ENCODE measurements around the gene SLC25A10.
A peak's percentile ranks its signal among the peaks of the same experiment; 100 is the strongest.

SLC25A10 gene

GRCh38 chr17:81687770-81688541 is 24.1 kb upstream of the SLC25A10 start:
- DNase-seq, result no peak

DNA sequence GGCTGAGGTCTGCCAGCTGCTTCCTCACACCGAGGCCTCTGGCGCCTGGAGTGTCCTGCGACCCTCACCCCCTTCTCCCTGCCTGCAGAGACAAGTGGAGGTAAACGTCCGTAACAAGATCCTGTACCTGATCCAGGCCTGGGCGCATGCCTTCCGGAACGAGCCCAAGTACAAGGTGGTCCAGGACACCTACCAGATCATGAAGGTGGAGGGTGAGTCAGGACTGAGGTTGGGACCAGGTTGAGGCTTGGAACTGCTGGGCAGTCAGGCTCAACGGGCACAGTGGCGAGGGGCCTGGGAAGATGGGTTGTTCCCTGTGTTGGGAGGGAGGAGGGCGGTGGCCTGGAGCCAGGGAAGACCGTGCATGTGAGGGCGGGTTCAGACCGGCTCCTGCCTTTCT is 23.5 kb upstream of the SLC25A10 start:
- DNase-seq, result no peak

DNA sequence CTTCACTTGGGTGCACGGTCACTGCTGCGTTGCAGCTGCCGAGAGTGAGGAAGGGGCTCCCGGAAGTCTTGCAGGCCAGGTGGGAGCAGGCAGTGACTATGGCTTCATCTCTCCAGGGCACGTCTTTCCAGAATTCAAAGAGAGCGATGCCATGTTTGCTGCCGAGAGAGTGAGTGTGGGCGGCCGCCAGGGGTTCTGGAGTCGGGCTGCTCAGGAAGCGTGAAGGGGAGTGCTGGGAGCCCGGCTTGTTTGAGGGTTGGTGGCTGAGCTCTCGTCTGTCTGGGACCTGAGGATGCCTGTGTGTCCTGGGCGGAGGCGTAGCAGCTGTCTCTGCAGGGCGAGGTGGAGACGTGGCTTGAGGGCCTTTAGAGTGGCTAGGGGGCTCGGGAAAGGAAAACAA is 22.0 kb upstream of the SLC25A10 start:
- no peak for DNase-seq

GRCh38 chr17:81690549-81690948 is 21.5 kb upstream of the SLC25A10 start:
- no peak for DNase-seq

GRCh38 chr17:81691196-81691595 is 20.9 kb upstream of the SLC25A10 start:
- DNase-seq, result no peak

DNA sequence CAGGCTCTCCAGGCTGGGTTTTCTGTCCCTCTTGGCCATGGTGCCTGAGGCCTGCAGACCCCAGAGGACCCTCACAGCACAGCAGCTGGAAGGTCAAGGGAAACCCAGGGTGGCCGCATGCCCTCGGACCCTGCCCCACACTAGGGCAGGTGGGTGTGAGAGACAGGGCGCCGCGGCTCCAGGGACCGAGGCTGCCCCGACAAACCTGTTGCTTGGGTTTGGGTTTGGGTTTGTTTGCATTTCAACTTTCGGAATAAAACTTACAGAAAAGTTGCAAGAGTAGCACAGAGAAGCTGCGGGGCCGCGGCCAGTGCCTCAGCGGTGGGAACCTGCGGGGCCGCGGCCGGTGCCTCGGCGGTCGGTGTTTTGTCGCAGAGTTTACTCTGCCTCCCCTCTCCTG is 20.5 kb upstream of the SLC25A10 start:
- no peak for DNase-seq

DNA sequence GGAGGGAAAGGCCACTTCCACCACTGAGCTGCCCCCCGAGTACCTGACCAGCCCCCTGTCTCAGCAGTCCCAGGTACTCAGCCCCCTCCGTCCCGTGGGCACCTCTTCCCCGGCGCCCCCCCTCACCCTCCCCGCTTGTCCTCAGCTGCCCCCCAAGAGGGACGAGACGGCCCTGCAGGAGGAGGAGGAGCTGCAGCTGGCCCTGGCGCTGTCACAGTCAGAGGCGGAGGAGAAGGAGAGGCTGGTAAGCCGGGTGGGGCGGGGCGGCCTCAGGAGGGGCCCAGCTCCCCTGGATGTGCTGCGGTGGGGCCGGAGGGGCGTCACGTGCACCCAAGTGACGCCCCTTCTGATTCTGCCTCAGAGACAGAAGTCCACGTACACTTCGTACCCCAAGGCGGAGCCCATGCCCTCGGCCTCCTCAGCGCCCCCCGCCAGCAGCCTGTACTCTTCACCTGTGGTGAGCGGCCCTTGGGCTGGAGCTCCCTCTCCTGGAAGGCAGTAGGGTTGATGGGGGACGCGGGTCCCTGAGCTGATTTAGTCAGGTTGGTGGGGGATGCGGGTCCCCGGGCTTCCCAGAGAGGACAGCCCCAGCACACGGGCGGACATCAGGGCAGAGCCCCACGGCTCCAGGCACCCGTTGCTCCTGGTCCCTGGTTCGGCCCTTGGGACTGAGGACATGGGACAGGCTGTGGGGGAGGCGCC is 18.4 kb upstream of the SLC25A10 start:
- no peak for DNase-seq

- no peak for DNase-seq
Observed at GRCh38 chr17:81694810-81695209, 17.3 kb upstream of the SLC25A10 start.

GRCh38 chr17:81695211-81695610 is 16.9 kb upstream of the SLC25A10 start:
- DNase-seq, result no peak

- no peak for DNase-seq
Observed at GRCh38 chr17:81695801-81696200, 16.3 kb upstream of the SLC25A10 start.

GRCh38 chr17:81696218-81696941 is 15.7 kb upstream of the SLC25A10 start:
- DNase-seq, result no peak

DNA sequence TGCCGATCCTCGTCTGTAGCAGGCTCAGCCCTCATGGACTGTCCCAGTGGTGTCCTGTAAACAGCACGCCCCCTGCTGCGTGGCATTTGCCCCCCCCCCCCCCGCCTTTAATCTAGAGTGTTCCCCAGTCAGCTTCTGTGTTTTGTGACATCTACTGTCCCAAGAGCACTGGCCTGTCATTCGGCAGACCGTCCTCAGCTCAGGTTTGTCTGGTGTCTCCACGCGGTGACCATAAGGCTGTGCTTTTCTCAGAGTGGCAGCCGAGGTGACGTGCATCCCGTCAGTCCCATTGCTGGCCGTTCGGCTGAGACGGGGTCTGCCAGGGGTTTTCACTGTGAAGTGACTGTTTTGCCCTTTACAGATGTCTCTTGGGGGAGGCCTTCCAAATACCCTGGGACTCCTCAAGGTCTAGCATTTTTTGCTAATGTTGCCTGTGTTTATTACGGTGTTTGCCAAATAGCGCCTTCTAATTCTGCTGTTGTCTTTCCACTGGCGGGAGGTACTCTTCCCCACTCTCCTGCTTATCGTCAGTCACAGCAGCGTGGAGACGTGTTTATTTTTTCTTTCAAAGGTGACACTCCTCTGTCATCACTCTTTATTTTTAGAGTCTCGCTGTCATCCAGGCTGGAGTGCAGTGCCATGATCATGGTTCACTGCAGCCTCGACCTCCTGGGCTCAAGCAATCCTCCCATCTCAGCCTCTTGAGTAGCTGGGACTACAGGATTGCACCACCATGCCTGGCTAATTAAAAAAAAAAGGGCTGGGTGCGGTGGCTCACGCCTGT is 14.6 kb upstream of the SLC25A10 start:
- no peak for DNase-seq

DNA sequence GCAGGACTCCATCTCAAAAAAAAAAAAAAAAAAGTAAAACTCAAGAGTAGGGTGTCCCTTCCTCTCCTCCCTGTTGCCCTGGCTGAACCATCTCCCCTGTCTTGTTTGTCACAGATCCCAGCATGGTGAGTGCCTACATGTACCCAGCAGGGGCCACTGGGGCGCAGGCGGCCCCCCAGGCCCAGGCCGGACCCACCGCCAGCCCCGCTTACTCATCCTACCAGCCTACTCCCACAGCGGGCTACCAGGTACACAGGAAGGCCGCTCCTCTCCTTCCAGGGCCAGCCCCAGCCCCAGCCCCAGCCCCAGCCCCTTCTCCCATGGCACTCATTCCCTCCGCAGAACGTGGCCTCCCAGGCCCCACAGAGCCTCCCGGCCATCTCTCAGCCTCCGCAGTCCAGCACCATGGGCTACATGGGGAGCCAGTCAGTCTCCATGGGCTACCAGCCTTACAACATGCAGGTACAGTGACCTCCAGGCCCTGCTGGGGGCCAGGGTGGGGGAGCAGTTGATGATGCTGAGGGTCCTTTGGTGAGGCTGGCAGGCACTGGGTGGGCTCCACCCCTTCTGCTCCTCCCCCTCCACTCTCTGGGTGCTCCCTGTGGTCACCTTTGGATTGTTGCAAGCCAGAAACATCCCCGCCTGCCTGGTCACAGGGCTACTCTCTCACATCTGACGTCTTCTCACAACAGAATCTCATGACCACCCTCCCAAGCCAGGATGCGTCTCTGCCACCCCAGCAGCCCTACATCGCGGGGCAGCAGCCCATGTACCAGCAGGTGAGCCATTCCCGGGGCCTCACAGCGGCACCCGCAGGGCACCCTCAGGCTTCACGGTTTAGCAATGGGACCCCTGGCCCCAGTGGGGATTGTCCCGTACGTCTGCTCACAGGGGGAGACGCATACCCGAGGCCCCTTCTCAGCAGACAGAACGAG is 11.5 kb upstream of the SLC25A10 start:
- no peak for DNase-seq

DNA sequence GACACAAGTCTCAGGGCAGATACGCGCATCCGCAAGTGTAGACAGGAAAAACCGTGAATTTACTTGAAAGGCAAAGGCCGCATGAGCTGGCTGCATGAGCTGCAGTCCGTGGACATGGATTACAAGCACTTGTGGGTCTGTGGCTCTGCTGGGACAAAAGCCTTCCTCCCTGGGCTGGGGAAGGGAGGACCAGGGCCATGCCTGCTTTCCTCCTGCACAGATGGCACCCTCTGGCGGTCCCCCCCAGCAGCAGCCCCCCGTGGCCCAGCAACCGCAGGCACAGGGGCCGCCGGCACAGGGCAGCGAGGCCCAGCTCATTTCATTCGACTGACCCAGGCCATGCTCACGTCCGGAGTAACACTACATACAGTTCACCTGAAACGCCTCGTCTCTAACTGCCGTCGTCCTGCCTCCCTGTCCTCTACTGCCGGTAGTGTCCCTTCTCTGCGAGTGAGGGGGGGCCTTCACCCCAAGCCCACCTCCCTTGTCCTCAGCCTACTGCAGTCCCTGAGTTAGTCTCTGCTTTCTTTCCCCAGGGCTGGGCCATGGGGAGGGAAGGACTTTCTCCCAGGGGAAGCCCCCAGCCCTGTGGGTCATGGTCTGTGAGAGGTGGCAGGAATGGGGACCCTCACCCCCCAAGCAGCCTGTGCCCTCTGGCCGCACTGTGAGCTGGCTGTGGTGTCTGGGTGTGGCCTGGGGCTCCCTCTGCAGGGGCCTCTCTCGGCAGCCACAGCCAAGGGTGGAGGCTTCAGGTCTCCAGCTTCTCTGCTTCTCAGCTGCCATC is 10.6 kb upstream of the SLC25A10 start:
- DNase-seq, result no peak

DNA sequence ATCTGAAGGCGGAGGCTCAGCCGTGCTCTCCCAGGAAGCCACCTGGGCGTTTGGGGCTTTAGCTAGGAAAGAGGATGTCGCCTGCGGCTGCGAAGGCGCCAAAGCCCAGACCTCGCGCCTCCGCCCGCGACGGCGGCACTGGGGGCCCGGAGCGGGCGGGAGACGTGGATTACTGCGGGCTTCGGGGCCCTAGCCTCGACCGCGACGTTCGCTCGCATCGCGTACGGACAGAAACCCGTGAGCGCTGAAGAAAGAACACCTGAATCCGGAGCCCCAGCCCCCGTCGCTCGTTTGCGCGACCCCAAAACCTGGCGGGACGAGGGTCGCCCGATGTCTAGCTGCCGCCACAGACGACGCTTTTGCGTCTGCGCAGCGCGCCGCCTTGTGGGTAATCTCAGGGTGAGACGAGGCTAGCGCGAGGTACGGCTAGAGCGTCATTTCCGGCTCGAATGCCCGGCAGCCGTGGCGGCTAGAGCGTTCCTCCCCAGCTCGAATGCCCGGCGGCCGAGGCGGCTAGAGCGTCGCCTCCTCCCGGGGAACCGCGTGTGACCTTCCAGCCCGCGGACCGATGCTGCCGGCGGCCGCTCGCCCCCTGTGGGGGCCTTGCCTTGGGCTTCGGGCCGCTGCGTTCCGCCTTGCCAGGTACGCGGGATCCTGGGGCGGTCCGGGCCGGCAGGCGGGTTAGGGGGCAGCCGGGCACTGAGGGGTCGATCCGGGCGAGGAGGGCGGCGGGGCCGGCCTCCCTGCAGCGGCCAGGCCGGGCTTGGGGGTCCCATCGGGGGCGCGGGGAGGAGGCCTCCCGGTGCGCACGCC is 8.9 kb upstream of the SLC25A10 start, which contains the start of gene MRPL12:
TSS of gene MRPL12 (plus strand) at position 434 of the 813 bp plus-strand sequence. CDS start at position 569, 135 bp downstream.
- peak; percentile 63 for DNase-seq

- no peak for DNase-seq
Observed at GRCh38 chr17:81703747-81704654, 8.1 kb upstream of the SLC25A10 start.

DNA sequence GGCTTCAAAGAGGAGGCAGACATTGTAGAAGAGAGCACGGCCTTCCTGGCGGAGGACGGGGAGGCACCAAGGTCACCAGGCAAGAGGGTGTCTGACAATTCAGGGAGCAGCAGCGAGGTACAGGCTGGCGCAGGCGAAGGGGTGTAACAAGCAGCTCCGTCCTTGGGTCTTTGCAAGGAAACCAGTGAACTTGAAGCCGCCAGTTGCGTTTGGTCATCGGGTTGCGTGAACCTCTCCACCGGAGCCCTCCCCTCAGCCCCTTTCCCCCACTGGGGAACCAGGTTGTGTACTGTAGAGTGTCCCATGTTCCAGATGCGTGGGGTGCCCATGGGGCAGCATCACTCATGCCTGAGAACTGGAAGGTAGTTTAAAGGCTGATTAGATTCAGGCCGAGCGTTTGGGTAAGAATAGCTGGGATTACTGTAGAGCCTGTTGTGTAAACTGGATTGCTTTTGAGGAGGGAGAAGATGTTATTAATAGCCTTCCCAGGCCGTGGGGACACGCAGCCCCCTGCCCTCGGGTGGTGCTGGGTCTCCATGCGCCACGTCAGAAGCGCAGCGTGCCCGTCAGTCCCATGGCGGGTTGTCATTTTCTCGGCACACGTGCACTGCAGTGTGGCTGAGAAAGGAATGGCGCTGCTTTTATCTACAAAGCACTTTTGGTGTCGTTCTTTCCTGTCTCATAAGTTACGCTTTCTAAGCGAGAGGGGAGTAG is 6.4 kb upstream of the SLC25A10 start:
- no peak for DNase-seq

DNA sequence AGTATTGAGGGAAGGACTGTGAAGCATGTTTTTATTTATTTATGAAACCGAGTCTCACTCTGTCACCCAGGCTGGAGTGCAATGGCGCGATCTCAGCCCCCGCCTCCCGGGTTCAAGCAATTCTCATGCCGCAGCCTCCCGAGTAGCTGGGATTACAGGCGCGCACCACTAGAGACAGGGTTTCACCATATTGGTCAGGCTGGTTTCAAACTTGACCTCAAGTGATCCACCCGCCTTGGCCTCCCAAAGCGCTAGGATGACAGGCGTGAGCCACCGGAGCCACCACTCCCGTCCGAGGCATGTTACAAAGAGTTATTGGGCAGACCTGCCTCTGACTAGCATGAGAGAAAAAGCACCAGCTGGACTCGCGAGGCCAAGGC is 5.9 kb upstream of the SLC25A10 start:
- DNase-seq, result no peak
